Thymus (tissue), 11 donors: ENCODE measurements around the gene CFAP73. TPM values are rescaled to one million over a fixed set of nuclear protein-coding genes. Genes with fewer than 3 reads are reported as not detected.
"Not testable (repeated sequence)": the region's sequence is repeated elsewhere in the genome, so short reads cannot be mapped to it uniquely, and the experiment has no call there.

ENCODE experiments used
- DNase-seq, 9 donors: peaks; one replicate each; pipeline ENCODE4 v3.0.0-alpha.2; 2013; ENCODE audit warnings: low spot score in 9 of 9, low read depth in 6 of 9, missing footprints in 1 of 9
- H3K27ac ChIP-seq, 2 donors: one replicate each; pipeline ENCODE4 v1.5.1; 2013; ENCODE audit warnings: control low read depth in 1 of 2, low read depth in 1 of 2, low read length in 1 of 2, mild to moderate bottlenecking in 1 of 2, moderate library complexity in 1 of 2
- H3K27me3 ChIP-seq, 2 donors: one replicate each; pipeline ENCODE4 v1.5.1; 2013; ENCODE audit warnings: low read length in 1 of 2; ENCODE audit not compliant: control insufficient read depth in 2 of 2, insufficient read depth in 1 of 2
- H3K36me3 ChIP-seq, 2 donors: one replicate each; pipeline ENCODE4 v1.5.1; 2013; ENCODE audit warnings: low read length in 1 of 2, mild to moderate bottlenecking in 1 of 2, moderate library complexity in 1 of 2; ENCODE audit not compliant: control insufficient read depth in 2 of 2, insufficient read depth in 2 of 2
- H3K4me1 ChIP-seq, 2 donors: one replicate each; pipeline ENCODE4 v1.5.1; 2013; ENCODE audit warnings: low read length in 2 of 2; ENCODE audit not compliant: control insufficient read depth in 2 of 2, insufficient read depth in 2 of 2
- H3K4me3 ChIP-seq, 2 donors: one replicate each; pipeline ENCODE4 v1.5.1; 2013; ENCODE audit warnings: low read length in 2 of 2, control low read depth in 1 of 2, mild to moderate bottlenecking in 1 of 2
- H3K9me3 ChIP-seq, 2 donors: one replicate each; pipeline ENCODE4 v1.5.1; 2013; ENCODE audit warnings: low read length in 1 of 2, mild to moderate bottlenecking in 1 of 2; ENCODE audit not compliant: control insufficient read depth in 2 of 2, insufficient read depth in 1 of 2
- WGBS: extraction: QIAGEN DNeasy Blood & Tissue Kit; methylation state at CpG from one replicate; pipeline ENCODE4 v1.1.7; 2013; 5-methylcytosine and 5-hydroxymethylcytosine counted together
- polyA plus RNA-seq: library from polyadenylated mRNA; stranded (reverse); fragments of 200-250 nt; gene quantifications from one replicate; pipeline ENCODE4 v1.2.3, GENCODE V29; 2013
- total RNA-seq: library from RNA; stranded (reverse); fragments of 120-200 nt; gene quantifications from one replicate; pipeline ENCODE4 v1.2.4, GENCODE V29; 2013
- donor health status: healthy.

The CFAP73 gene
- total and polyA plus RNA-seq, 2 donors, result 0.28 to 0.73 TPM

GRCh38 chr12:113136990-113137511, 12.5 kb upstream of the CFAP73 start:
- H3K9me3 ChIP-seq, result no peaks in the 10 kb centered on the region
- 98% methylated on average over 6 of the region's 6 CpGs for WGBS
- no peaks in the 10 kb centered on the region for H3K36me3 ChIP-seq
- no peak for DNase-seq
- no peak overlapping the region for H3K27ac ChIP-seq
- H3K4me3 ChIP-seq, result no peak overlapping the region
- peaks cover 3 to 21% of the 10 kb centered on the region in 2 donors for H3K4me1 ChIP-seq
- peaks cover 0 to 16% of the 10 kb centered on the region in 2 donors for H3K27me3 ChIP-seq

GRCh38 chr12:113137861-113138783, 11.4 kb upstream of the CFAP73 start:
- no peak for DNase-seq
- no peak overlapping the region for H3K4me3 ChIP-seq
- peaks cover 0 to 16% of the 10 kb centered on the region in 2 donors for H3K27me3 ChIP-seq
- peaks cover 3 to 21% of the 10 kb centered on the region in 2 donors for H3K4me1 ChIP-seq
- no peaks in the 10 kb centered on the region for H3K9me3 ChIP-seq
- H3K27ac ChIP-seq, result no peak overlapping the region
- H3K36me3 ChIP-seq, result no peaks in the 10 kb centered on the region
- WGBS, result 92% methylated on average over 12 of the region's 12 CpGs

- H3K36me3 ChIP-seq, result no peaks in the 10 kb centered on the region
- DNase-seq, result no peak
- no peak overlapping the region for H3K4me3 ChIP-seq
- H3K4me1 ChIP-seq, result peaks cover 3 to 21% of the 10 kb centered on the region in 2 donors
- WGBS, result 96% methylated on average over 3 of the region's 3 CpGs
- peaks cover 0 to 16% of the 10 kb centered on the region in 2 donors for H3K27me3 ChIP-seq
- H3K27ac ChIP-seq, result no peak overlapping the region
- H3K9me3 ChIP-seq, result no peaks in the 10 kb centered on the region
Observed at GRCh38 chr12:113138826-113139225, 10.7 kb upstream of the CFAP73 start.

DNA sequence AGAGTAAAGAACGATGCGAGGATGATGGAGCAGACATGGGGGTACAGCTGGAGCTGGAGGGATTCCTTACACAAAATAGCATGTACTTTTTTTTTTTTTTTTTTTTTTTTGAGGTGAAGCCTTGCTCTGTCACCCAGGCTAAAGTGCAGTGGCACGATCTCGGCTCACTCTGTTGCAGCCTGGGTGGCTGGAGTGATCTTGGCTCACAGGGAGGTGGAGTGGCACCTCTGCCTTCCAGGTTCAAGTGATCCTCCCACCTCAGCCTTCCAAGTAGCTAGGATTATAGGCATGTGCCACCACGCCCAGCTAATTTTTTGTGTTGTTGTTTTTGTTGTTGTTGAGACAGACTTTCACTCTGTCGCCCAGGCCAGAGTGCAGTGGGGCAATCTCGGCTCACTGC, 8.8 kb upstream of the CFAP73 start:
- Histone ChIP-seq H3K4me1 (peaks cover 0 to 11% of the 10 kb centered on the region in 2 donors), H3K27me3 (peaks cover 0 to 3% of the 10 kb centered on the region in 2 donors), H3K36me3 (no peaks in the 10 kb centered on the region), H3K9me3 (no peaks in the 10 kb centered on the region), H3K27ac (no peak overlapping the region), H3K4me3 (no peak overlapping the region)
- no peak for DNase-seq
- WGBS, result 96% methylated on average over 7 of the region's 7 CpGs

DNA sequence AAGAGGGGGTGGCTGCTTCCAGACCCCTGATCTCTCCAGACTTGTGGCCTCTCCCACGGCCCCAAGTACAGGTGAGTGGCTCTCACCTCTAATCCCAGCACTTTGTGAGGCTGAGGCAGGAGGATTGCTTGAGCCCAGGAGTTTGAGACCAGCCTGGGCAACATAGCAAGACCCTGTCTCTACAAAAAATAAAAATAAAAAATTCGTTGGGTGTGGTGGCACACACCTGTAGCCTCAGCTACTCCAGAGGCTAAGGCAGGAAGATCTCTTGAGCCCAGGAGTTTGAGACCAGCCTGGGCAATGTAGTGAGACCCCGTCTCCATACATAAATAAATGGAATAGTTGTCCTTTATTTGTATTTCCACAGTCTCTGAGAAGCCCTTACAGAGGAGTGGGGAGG, 7.8 kb upstream of the CFAP73 start:
- not testable (repeated sequence) for H3K27ac ChIP-seq, H3K4me1 ChIP-seq, H3K36me3 ChIP-seq, H3K9me3 ChIP-seq, H3K27me3 ChIP-seq, DNase-seq, H3K4me3 ChIP-seq
- WGBS, result 94% methylated on average over 3 of the region's 3 CpGs

DNA sequence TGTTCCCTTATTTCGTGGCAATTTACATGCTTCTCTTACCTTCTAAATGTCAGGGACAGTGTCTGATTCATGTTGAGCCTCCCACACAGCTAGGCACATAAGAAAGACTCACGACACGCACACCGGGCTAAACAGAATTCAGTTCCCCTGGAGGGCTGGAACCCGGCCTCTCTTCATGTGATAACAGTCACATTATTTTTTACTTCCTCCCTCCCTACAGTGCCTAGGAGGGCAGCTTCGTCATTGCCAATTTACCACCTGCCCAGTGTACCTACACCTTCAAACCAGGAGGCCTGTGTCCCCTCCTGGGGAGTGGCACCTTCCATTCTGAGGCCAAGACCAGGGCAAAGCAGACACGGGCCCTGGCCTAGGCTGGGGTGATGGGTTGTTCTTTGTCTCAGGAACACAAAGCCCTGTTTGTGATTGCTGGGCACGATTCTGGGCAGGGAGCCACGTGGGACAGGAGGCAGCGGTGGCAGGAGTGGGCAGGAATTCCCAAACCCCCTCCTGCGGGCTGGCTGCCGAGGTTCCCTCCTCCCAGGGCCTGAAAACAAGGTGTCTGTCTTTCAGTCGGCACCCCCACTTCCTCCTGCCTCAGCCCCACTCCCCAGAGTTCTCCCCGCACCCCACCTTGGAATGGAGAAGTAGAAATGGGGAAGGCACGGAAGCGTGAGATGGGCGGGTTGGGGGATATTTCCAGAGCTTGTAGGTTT, 7.2 kb upstream of the CFAP73 start:
- H3K36me3 ChIP-seq, result no peaks in the 10 kb centered on the region
- no peak overlapping the region for H3K27ac ChIP-seq
- H3K4me1 ChIP-seq, result no peaks in the 10 kb centered on the region
- DNase-seq, result no peak
- no peaks in the 10 kb centered on the region for H3K27me3 ChIP-seq
- 61% methylated on average over 17 of the region's 17 CpGs for WGBS
- no peak overlapping the region for H3K4me3 ChIP-seq
- no peaks in the 10 kb centered on the region for H3K9me3 ChIP-seq

- no peaks in the 10 kb centered on the region for H3K27me3 ChIP-seq
- H3K4me1 ChIP-seq, result no peaks in the 10 kb centered on the region
- H3K36me3 ChIP-seq, result no peaks in the 10 kb centered on the region
- DNase-seq, result no peak
- H3K27ac ChIP-seq, result no peak overlapping the region
- no peak overlapping the region for H3K4me3 ChIP-seq
- H3K9me3 ChIP-seq, result no peaks in the 10 kb centered on the region
- 75% methylated on average over 5 of the region's 5 CpGs for WGBS
Observed at GRCh38 chr12:113142886-113143332, 6.6 kb upstream of the CFAP73 start.

GRCh38 chr12:113143959-113144358, 5.6 kb upstream of the CFAP73 start:
- Histone ChIP-seq H3K27me3 (no peaks in the 10 kb centered on the region), H3K27ac (no peak overlapping the region), H3K36me3 (no peaks in the 10 kb centered on the region), H3K4me1 (no peaks in the 10 kb centered on the region), H3K4me3 (no peak overlapping the region), H3K9me3 (no peaks in the 10 kb centered on the region)
- 97% methylated on average over 8 of the region's 8 CpGs for WGBS
- no peak for DNase-seq

- H3K27ac ChIP-seq, result no peak overlapping the region
- 96% methylated on average over 5 of the region's 5 CpGs for WGBS
- DNase-seq, result no peak
- H3K27me3 ChIP-seq, result peaks cover 0 to 6% of the 10 kb centered on the region in 2 donors
- H3K36me3 ChIP-seq, result no peaks in the 10 kb centered on the region
- peaks cover 0 to 4% of the 10 kb centered on the region in 2 donors for H3K4me1 ChIP-seq
- H3K4me3 ChIP-seq, result no peak overlapping the region
- no peaks in the 10 kb centered on the region for H3K9me3 ChIP-seq
Observed at GRCh38 chr12:113144806-113145205, 4.7 kb upstream of the CFAP73 start.
